GM13977 (cell line): Measurements from ENCODE around the gene SP140.
"Not testable (repeated sequence)": the region's sequence is repeated elsewhere in the genome, so short reads cannot be mapped to it uniquely, and the experiment has no call there.

ENCODE experiments used
- DNase-seq: peaks from one replicate; pipeline ENCODE4 v3.0.0; 2012; ENCODE audit warnings: low spot score
- CTCF ChIP-seq: IDR thresholded peaks from 2 replicates; pipeline ENCODE4 v1.5.1; 2012; ENCODE audit warnings: mild to moderate bottlenecking, control low read depth; ENCODE audit not compliant: insufficient read depth; ENCODE audit errors: extremely low read depth, missing control alignments
- in situ Hi-C: fragments of 300-500 bp; cut with MboI; formaldehyde crosslinking; loops from one replicate; pipeline ENCODE4 v1.12.0; 2022; ENCODE audit warnings: low sequenced_read_pairs, low pct_unique_long_range_greater_than_20kb, mixed read lengths, inconsistent platforms; ENCODE audit not compliant: unreplicated experiment

SP140 gene

GRCh38 chr2:230268606-230269243 lies 43.2 kb downstream of the SP140 start:
- no peak for TF ChIP-seq CTCF
- no peak for DNase-seq
- in situ Hi-C loops, result no loop called here

DNA sequence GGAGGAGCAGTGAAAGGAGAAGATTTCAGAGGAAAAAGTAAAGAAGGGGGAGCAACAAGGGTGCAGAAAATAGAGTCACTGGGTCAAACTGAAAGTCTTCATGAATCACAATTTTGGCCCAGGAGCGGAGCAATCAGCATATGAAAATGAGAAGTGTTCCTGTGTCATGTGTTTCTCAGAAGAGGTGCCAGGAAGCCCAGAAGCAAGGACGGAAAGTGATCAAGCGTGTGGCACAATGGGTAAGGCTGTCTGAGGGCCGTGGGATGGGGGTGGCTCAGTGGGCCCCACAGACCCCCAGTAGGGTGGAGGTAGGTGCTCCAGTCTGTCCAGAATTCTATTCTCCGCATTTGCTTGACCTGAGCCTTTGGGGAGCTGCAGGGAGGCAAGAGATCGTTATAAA lies 44.2 kb downstream of the SP140 start:
- no peak for TF ChIP-seq CTCF
- in situ Hi-C loops, result no loop called here
- no peak for DNase-seq

- in situ Hi-C loops, result no loop called here
- DNase-seq, result no peak
- no peak for TF ChIP-seq CTCF
Measured at GRCh38 chr2:230282936-230283335, 57.4 kb downstream of the SP140 start.

GRCh38 chr2:230286048-230286447 lies 60.5 kb downstream of the SP140 start:
- no peak for TF ChIP-seq CTCF
- no peak for DNase-seq
- in situ Hi-C loops, result no loop called here

DNA sequence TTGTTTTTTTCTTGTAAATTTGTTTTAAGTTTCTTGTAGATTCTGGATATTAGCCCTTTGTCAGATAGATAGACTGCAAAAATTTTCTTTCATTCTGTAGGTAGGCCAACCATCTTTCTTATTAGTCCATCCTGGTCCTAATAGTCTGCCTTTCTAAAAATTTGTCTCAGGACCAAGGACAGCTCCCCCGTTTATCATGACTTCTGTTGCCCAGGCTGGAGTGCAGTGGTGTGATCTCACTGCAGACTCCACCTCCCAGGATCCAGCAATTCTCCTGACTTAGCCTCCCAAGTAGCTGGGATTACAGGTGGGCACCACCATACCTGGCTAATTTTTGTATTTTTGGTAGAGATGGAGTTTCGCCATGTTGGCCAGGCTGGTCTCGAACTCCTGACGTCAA lies 63.8 kb downstream of the SP140 start:
- in situ Hi-C loops, DNase-seq: not testable (repeated sequence)

DNA sequence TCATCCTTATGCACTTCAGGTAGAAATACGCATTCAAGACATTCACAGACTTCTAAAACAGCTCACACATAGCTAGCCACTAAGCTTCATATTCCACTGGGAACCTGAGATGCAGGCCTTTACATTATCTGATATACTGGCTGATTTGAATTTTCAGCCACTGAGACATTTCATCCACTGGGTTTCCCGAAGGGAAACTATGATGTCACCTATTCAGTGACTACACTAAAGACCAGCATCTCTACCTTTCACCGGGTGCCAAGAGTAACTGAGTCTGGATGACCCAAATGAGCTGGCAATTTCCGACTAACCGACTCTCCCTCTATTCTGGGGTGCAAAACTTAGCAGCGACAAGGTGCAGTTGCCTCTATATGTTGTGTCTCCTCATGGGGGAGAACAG lies 69.7 kb downstream of the SP140 start:
- in situ Hi-C loops, result no loop called here
- DNase-seq, result no peak
- no peak for TF ChIP-seq CTCF

DNA sequence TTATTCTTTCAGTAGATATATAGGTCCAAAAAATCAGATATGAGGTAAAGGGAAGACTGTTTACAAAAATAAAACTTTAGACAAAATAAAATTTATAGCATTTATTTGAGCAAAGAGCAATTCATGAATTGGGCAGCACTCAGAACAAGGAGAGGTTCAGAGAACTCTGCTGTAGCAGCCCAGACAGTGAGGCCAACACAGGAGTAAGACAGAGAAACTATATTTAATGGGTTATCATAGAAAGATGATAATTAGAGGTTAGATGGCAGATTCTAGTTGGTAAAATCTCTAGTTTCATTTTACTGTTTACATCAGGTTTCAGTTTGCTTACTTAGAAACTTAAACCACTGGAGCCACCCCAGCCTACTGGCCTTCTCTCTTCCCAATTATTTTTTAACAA lies 71.4 kb downstream of the SP140 start:
- DNase-seq, result no peak
- no peak for TF ChIP-seq CTCF
- in situ Hi-C loops, result no loop called here
